ENCODE data around the gene EFCAB6. TPM values are rescaled to one million over a fixed set of nuclear protein-coding genes. Genes with fewer than 3 reads are reported as not detected.

EFCAB6 gene
- total and polyA plus RNA-seq, 2 donors, result 1.1 to 1.4 TPM

DNA sequence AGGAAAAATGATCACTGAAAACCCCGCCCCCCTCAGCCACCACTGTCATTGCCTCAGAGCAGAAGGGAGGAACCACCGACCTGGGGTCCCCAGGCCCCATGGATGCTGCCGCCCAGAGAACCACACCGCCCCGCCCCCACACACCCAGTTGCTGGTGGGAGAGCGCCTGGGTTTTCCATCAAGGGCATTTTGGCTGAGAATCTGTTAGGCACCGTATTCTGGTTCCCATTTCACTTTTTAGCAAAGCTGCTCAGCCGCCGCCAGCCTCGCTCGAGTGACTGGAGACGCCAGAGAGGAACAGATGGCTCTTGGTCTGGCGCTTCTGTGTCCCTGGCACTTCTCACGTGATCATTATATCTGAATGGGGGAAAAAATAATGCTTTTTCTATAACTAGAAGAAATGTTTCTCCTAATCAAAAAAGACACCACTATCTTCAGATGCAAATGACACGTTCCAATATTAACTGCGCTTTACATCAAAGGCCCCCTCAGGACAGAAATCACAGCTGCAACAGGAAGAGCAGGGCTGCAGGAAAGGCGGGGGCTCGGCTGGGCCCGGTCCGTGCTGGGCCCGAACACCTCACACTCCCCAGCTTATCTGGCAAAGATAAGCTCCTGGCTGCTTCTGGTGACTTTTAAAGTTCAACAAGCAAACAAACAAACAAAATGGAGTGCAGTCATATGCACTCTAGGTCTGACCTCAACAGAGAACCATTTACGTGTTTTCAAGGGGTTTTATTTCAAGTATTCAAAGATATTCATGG, 250.5 kb downstream of the EFCAB6 start:
- WGBS, result 63% methylated on average over 22 of the region's 22 CpGs
- peaks cover 0 to 2% of the 10 kb centered on the region in 2 donors for H3K4me1 ChIP-seq (ENCODE audit: control insufficient read depth in 2 of 2, insufficient read depth in 2 of 2, low read length in 2 of 2)
- peaks cover 0 to 2% of the 10 kb centered on the region in 2 donors for H3K27me3 ChIP-seq (ENCODE audit: control insufficient read depth in 2 of 2, insufficient read depth in 1 of 2, low read length in 1 of 2)
- no peak for DNase-seq (ENCODE audit: low read depth in 6 of 9, low spot score in 9 of 9)
- H3K36me3 ChIP-seq (ENCODE audit: control insufficient read depth in 2 of 2, insufficient read depth in 2 of 2, low read length in 1 of 2), result no peaks in the 10 kb centered on the region
- no peak overlapping the region for H3K4me3 ChIP-seq (ENCODE audit: low read length in 2 of 2)
- H3K27ac ChIP-seq (ENCODE audit: low read depth in 1 of 2, low read length in 1 of 2), result no peak overlapping the region
- no peaks in the 10 kb centered on the region for H3K9me3 ChIP-seq (ENCODE audit: control insufficient read depth in 2 of 2, insufficient read depth in 1 of 2, low read length in 1 of 2)

DNA sequence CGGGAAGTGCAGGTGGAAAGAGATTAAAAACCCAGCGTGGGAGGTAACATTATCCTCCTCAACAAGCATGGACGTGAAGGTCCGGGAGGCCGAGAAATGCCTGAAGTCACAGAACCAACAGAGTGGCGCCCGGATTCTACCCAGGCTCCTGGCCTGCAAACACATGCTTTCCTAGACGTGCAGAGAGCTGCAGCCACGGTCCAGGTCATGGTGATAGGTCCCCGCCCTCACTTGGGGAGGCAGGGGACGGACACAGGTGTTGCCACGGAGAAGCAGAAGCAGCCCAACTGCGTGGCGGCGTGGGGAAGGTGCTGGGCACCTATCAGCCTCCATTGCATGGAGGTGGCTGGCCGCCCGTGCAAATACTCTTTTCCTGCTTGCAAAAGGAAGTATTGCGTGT, 251.5 kb downstream of the EFCAB6 start:
- no peaks in the 10 kb centered on the region for H3K36me3 ChIP-seq (ENCODE audit: control insufficient read depth in 2 of 2, insufficient read depth in 2 of 2, low read length in 1 of 2)
- WGBS, result 90% methylated on average over 18 of the region's 18 CpGs
- no peaks in the 10 kb centered on the region for H3K9me3 ChIP-seq (ENCODE audit: control insufficient read depth in 2 of 2, insufficient read depth in 1 of 2, low read length in 1 of 2)
- no peak for DNase-seq (ENCODE audit: low read depth in 6 of 9, low spot score in 9 of 9)
- no peak overlapping the region for H3K27ac ChIP-seq (ENCODE audit: low read depth in 1 of 2, low read length in 1 of 2)
- peaks cover 0 to 2% of the 10 kb centered on the region in 2 donors for H3K27me3 ChIP-seq (ENCODE audit: control insufficient read depth in 2 of 2, insufficient read depth in 1 of 2, low read length in 1 of 2)
- H3K4me3 ChIP-seq (ENCODE audit: low read length in 2 of 2), result no peak overlapping the region
- peaks cover 0 to 2% of the 10 kb centered on the region in 2 donors for H3K4me1 ChIP-seq (ENCODE audit: control insufficient read depth in 2 of 2, insufficient read depth in 2 of 2, low read length in 2 of 2)

DNA sequence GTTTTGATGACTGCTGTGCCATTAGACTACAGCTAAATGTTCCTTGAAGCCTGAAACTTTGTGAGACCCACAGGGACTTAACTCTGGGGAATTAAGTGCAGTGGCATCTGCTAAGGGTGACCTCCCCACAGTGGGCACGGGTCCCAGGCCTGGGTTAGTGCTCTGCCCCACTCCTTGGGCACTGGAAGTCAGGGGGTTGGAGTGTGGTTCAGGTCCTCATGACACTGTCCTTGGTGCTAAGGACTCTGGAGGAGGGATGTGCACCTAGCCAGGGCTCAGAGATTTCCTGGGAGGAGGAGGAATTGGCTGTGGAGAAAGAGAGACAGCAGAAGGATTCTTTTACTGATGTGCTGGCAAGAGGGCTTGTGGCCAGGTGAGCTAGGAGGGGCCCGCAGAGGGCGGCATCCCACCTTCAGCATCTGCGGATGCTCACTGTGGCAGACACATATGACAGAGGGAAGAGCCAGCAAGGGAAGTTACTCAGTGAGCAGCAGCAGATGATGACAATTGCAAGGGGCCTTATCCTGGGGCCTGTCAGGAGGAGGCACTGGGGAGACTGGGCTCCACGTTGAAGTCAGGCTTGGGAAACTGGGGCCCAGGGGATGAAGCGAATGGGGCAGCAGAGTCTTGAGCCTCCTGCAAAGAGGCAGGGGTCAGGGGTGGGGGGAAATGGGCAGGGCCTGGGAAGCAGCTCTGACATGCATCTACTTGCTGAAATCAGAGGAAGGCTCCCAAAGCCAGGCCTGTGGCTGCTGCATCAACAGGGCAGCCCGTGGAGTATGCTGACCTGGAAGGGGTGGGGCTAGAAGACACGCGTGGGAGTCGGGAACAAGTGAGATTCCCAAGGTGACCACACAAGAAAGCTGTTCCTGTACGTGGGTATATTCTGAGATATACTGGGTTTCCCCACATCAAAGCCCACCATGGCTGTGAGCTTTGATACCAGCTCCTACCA, 256.3 kb downstream of the EFCAB6 start:
- Histone ChIP-seq H3K27ac (ENCODE audit: low read depth in 1 of 2, low read length in 1 of 2) (no peak overlapping the region), H3K27me3 (ENCODE audit: control insufficient read depth in 2 of 2, insufficient read depth in 1 of 2, low read length in 1 of 2) (no peaks in the 10 kb centered on the region), H3K4me3 (ENCODE audit: low read length in 2 of 2) (no peak overlapping the region), H3K36me3 (ENCODE audit: control insufficient read depth in 2 of 2, insufficient read depth in 2 of 2, low read length in 1 of 2) (no peaks in the 10 kb centered on the region), H3K9me3 (ENCODE audit: control insufficient read depth in 2 of 2, insufficient read depth in 1 of 2, low read length in 1 of 2) (no peaks in the 10 kb centered on the region), H3K4me1 (ENCODE audit: control insufficient read depth in 2 of 2, insufficient read depth in 2 of 2, low read length in 2 of 2) (peaks cover 0 to 5% of the 10 kb centered on the region in 2 donors)
- 75% methylated on average over 11 of the region's 11 CpGs for WGBS
- DNase-seq (ENCODE audit: low read depth in 6 of 9, low spot score in 9 of 9), result no peak

DNA sequence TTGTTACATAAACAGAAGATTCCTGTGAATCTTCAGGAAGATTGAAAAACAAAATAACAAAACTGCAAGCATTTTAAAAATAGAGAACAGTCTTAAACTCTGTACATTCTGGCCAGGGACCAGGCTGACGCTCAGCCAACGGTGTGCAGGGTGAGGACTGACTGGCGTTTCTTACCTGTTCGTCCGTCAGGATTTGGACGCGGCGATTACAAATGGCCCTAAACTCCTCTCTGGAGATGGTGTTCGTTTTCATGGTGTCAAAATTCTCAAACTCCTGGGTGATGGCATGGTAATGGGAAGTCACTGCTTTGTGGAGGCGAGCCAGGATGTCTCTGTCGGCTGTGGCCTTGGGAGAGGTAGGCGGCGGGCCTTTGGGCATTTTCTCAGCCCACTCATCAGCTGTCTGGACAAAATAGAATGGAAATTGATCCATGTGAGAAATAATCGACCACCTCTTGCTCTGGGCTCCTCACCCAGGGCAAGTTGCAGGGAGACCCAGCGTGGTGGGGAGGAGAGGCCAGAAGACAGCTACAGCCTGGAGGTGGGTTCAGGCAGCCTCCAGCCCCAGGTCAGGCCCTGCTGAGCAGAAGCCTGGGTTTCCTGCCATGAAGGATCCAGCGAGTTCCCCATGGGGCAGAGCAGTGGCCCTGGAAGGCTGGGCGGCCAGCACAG, 257.3 kb downstream of the EFCAB6 start:
- Histone ChIP-seq H3K4me1 (ENCODE audit: control insufficient read depth in 2 of 2, insufficient read depth in 2 of 2, low read length in 2 of 2) (peaks cover 0 to 3% of the 10 kb centered on the region in 2 donors), H3K9me3 (ENCODE audit: control insufficient read depth in 2 of 2, insufficient read depth in 1 of 2, low read length in 1 of 2) (no peaks in the 10 kb centered on the region), H3K4me3 (ENCODE audit: low read length in 2 of 2) (no peak overlapping the region), H3K27ac (ENCODE audit: low read depth in 1 of 2, low read length in 1 of 2) (no peak overlapping the region), H3K27me3 (ENCODE audit: control insufficient read depth in 2 of 2, insufficient read depth in 1 of 2, low read length in 1 of 2) (no peaks in the 10 kb centered on the region), H3K36me3 (ENCODE audit: control insufficient read depth in 2 of 2, insufficient read depth in 2 of 2, low read length in 1 of 2) (no peaks in the 10 kb centered on the region)
- DNase-seq (ENCODE audit: low read depth in 6 of 9, low spot score in 9 of 9), result no peak
- 94% methylated on average over 17 of the region's 17 CpGs for WGBS

DNA sequence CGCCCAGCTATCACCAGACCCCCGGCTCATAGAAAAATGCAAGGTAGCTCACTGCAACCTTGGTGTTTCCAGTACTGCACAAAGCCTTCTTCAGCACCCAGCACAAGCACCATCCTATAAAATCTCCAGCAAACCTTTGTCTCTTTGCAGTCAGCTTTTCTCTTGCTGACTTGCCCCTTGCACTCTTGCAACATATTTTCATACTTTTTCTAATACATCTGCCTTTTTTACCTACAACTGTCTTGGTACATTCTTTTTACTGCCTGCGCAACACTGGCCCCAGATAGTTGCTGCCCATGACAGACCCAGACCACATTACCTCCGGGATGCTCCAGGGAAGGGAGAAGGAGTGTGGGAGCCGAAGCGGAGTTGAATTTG, 257.9 kb downstream of the EFCAB6 start:
- H3K4me1 ChIP-seq (ENCODE audit: control insufficient read depth in 2 of 2, insufficient read depth in 2 of 2, low read length in 2 of 2), result peaks cover 0 to 3% of the 10 kb centered on the region in 2 donors
- 81% methylated on average over 6 of the region's 6 CpGs for WGBS
- no peak overlapping the region for H3K27ac ChIP-seq (ENCODE audit: low read depth in 1 of 2, low read length in 1 of 2)
- no peaks in the 10 kb centered on the region for H3K27me3 ChIP-seq (ENCODE audit: control insufficient read depth in 2 of 2, insufficient read depth in 1 of 2, low read length in 1 of 2)
- H3K9me3 ChIP-seq (ENCODE audit: control insufficient read depth in 2 of 2, insufficient read depth in 1 of 2, low read length in 1 of 2), result no peaks in the 10 kb centered on the region
- H3K4me3 ChIP-seq (ENCODE audit: low read length in 2 of 2), result no peak overlapping the region
- no peaks in the 10 kb centered on the region for H3K36me3 ChIP-seq (ENCODE audit: control insufficient read depth in 2 of 2, insufficient read depth in 2 of 2, low read length in 1 of 2)
- no peak for DNase-seq (ENCODE audit: low read depth in 6 of 9, low spot score in 9 of 9)

DNA sequence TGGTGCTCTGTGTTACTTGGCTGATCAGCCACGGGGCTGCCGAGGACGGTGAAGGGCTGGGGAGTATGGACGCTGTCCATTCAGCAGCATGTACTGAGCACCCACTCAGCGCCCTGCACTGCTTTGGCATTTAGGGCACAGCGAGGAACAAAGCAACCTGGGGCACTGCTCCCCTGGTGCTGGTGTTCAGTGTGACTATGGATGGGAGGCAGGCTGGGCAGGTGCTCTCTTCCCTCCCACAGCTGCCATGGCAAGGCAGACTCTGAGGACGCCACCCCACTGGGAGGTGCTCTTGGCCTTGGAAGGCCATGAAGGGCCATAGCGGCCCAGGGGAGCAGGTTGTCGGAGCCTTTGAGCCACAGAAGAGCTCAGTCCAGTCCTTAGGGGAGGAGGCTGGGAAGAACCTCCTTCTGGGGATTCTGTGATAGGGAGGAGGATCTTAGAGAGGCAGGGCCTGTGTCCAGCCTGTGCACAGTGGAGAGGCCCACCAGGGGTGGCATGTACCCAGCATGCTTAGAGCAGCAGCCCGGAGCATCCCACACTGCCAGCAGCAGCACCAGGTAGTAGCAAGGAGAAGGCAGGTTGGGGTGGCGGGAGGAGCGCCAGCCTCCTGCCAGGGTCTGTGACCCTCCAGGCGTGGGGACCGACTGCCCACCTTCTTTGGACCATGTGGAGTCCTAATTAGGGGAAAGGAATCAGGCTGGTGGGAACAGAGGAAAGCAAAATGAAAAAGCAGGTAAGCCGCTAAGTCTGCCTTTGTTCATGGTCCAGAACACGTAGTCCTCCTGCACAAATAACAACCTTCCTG, 258.4 kb downstream of the EFCAB6 start:
- H3K9me3 ChIP-seq (ENCODE audit: control insufficient read depth in 2 of 2, insufficient read depth in 1 of 2, low read length in 1 of 2), result no peaks in the 10 kb centered on the region
- no peak overlapping the region for H3K4me3 ChIP-seq (ENCODE audit: low read length in 2 of 2)
- no peaks in the 10 kb centered on the region for H3K36me3 ChIP-seq (ENCODE audit: control insufficient read depth in 2 of 2, insufficient read depth in 2 of 2, low read length in 1 of 2)
- no peaks in the 10 kb centered on the region for H3K27me3 ChIP-seq (ENCODE audit: control insufficient read depth in 2 of 2, insufficient read depth in 1 of 2, low read length in 1 of 2)
- DNase-seq (ENCODE audit: low read depth in 6 of 9, low spot score in 9 of 9), result no peak
- peak overlapping the region; percentile 17 to 47 for H3K27ac ChIP-seq (ENCODE audit: low read depth in 1 of 2, low read length in 1 of 2)
- WGBS, result 92% methylated on average over 16 of the region's 16 CpGs
- peaks cover 0 to 3% of the 10 kb centered on the region in 2 donors for H3K4me1 ChIP-seq (ENCODE audit: control insufficient read depth in 2 of 2, insufficient read depth in 2 of 2, low read length in 2 of 2)

DNA sequence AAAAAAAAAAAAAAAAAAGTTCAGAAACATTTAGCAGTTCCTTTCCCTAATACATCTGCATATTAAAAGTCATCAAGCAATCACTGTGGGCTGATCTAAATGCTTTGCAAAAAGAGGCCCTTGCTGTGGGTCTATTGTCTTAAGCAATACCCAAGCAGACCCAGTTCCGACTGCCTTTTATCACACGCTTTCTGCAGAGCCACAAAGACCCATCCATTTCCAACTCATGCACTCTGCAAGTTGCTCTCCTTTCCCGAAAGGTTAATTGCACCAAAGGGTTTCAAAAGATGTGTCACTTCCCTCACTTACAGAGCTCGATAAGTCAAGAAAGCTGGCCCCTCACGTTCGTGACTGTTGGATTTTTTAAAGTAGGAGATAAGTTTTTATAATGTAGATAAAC, 261.4 kb downstream of the EFCAB6 start:
- Histone ChIP-seq H3K27ac (ENCODE audit: low read depth in 1 of 2, low read length in 1 of 2) (no peak overlapping the region), H3K27me3 (ENCODE audit: control insufficient read depth in 2 of 2, insufficient read depth in 1 of 2, low read length in 1 of 2) (no peaks in the 10 kb centered on the region), H3K4me3 (ENCODE audit: low read length in 2 of 2) (no peak overlapping the region), H3K4me1 (ENCODE audit: control insufficient read depth in 2 of 2, insufficient read depth in 2 of 2, low read length in 2 of 2) (peaks cover 0 to 5% of the 10 kb centered on the region in 2 donors), H3K36me3 (ENCODE audit: control insufficient read depth in 2 of 2, insufficient read depth in 2 of 2, low read length in 1 of 2) (no peaks in the 10 kb centered on the region), H3K9me3 (ENCODE audit: control insufficient read depth in 2 of 2, insufficient read depth in 1 of 2, low read length in 1 of 2) (no peaks in the 10 kb centered on the region)
- WGBS, result 85% methylated on average over 6 of the region's 6 CpGs
- DNase-seq (ENCODE audit: low read depth in 6 of 9, low spot score in 9 of 9), result no peak

DNA sequence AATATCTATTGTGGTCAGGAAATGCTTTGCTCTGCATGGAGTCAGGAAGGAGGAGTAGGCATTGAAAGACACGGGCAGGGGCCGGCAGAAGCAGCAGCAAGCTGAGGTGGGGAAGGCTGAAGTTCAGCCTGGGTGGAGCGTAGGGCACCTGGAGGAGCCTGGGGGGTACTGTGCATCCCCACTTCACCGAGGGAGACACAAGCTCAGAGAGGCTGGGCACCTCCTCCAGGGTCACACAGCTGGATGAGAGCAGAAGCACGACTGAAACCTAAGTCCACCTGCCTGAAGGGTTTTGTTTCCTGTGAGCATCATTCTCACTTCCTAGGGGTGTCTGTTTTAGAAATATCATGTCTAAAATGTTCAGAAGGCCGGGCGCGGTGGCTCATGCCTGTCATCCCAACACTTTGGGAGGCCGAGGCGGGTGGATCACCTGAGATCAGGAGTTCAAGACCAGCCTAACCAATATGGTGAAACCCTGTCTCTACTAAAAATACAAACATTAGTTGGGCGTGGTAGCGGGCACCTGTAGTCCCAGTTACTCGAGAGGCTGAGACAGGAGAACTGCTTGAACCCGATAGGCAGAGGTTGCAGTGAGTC, 262.0 kb downstream of the EFCAB6 start:
- 82% methylated on average over 14 of the region's 14 CpGs for WGBS
- DNase-seq (ENCODE audit: low read depth in 6 of 9, low spot score in 9 of 9), result no peak

More for the DNA sequence above, 262.0 kb downstream of the EFCAB6 start:
- H3K27me3 ChIP-seq (ENCODE audit: control insufficient read depth in 2 of 2, insufficient read depth in 1 of 2, low read length in 1 of 2), result no peaks in the 10 kb centered on the region
- H3K36me3 ChIP-seq (ENCODE audit: control insufficient read depth in 2 of 2, insufficient read depth in 2 of 2, low read length in 1 of 2), result no peaks in the 10 kb centered on the region
- no peaks in the 10 kb centered on the region for H3K9me3 ChIP-seq (ENCODE audit: control insufficient read depth in 2 of 2, insufficient read depth in 1 of 2, low read length in 1 of 2)
- no peak overlapping the region for H3K4me3 ChIP-seq (ENCODE audit: low read length in 2 of 2)
- no peak overlapping the region for H3K27ac ChIP-seq (ENCODE audit: low read depth in 1 of 2, low read length in 1 of 2)
- H3K4me1 ChIP-seq (ENCODE audit: control insufficient read depth in 2 of 2, insufficient read depth in 2 of 2, low read length in 2 of 2), result peaks cover 0 to 5% of the 10 kb centered on the region in 2 donors

Measured in thymus (tissue), 11 donors.